Measurements from ENCODE around the gene TBRG1. TPM values are rescaled to one million over a fixed set of nuclear protein-coding genes. Genes with fewer than 3 reads are reported as not detected.

Gene TBRG1
- total RNA-seq, 4 donors from 2014 or later = 19.8 to 44.0 (median 30.3) TPM

- intact Hi-C loops (cut with DNase I; ENCODE audit: low total_unique reads) = loop anchor here (10.0 kb wide), 1 partner anchor 512 kb away; no protein-coding TSS in a partner anchor
- no peak overlapping the region for H3K27ac ChIP-seq
- H3K4me1 ChIP-seq = peaks cover 0 to 12% (median 6%) of the 10 kb centered on the region in 4 donors
- WGBS, 2 donors (ENCODE audit: low coverage in 1 of 2) = 36 to 53% methylated on average over 2 to 3 of the region's 3 CpGs
- TF ChIP-seq CTCF (IDR thresholded peaks at IDR 0.05) = peak; percentile 42 to 58 (median 53)
- TF ChIP-seq POLR2A (IDR thresholded peaks at IDR 0.05) = no peak
- peak; percentile 44 for DNase-seq
- no peak overlapping the region for H3K4me3 ChIP-seq
- in situ Hi-C loops (cut with MboI; ENCODE audit: low pct_ligation_motif_present in 1 of 4, low pct_unique_long_range_greater_than_20kb in 1 of 4, low sequenced_read_pairs in 3 of 4) = loop anchor here in 3 of 4 donors (5.0 to 25.0 kb wide), 3 partner anchors 169 to 524 kb away; no protein-coding TSS in a partner anchor
- H3K36me3 ChIP-seq = no peaks in the 10 kb centered on the region
- no peaks in the 10 kb centered on the region for H3K9me3 ChIP-seq
- H3K27me3 ChIP-seq = peaks cover 60% of the 10 kb centered on the region
Observed at GRCh38 chr11:124586238-124586860, 36.3 kb upstream of the TBRG1 start.

- intact Hi-C loops (cut with DNase I; ENCODE audit: low total_unique reads) = no loop called here
- 60 to 79% methylated on average over 1 to 2 of the region's 2 CpGs for WGBS, 2 donors (ENCODE audit: low coverage in 1 of 2)
- H3K4me3 ChIP-seq = no peak overlapping the region
Observed at GRCh38 chr11:124591430-124591829, 31.2 kb upstream of the TBRG1 start.

GRCh38 chr11:124592627-124593026 is 30.0 kb upstream of the TBRG1 start:
- WGBS, 2 donors (ENCODE audit: low coverage in 1 of 2) = 57 to 73% methylated on average over 3 to 6 of the region's 6 CpGs
- no peak for DNase-seq
- TF ChIP-seq POLR2AphosphoS5 (IDR thresholded peaks at IDR 0.05) (no peak), CTCF (IDR thresholded peaks at IDR 0.05) (no peak), EP300 (IDR thresholded peaks at IDR 0.05; ENCODE audit: low read depth) (no peak), POLR2A (IDR thresholded peaks at IDR 0.05) (no peak)
- Histone ChIP-seq H3K36me3 (no peaks in the 10 kb centered on the region), H3K27ac (no peak overlapping the region), H3K27me3 (peaks cover 43% of the 10 kb centered on the region), H3K4me3 (no peak overlapping the region), H3K9me3 (no peaks in the 10 kb centered on the region), H3K4me1 (no peaks in the 10 kb centered on the region)
- intact Hi-C loops (cut with DNase I; ENCODE audit: low total_unique reads) (no loop called here), in situ Hi-C loops (cut with MboI; ENCODE audit: low pct_ligation_motif_present in 1 of 4, low pct_unique_long_range_greater_than_20kb in 1 of 4, low sequenced_read_pairs in 3 of 4) (loop anchor here in 3 of 4 donors (25.0 kb wide), 1 partner anchor 530 kb away; no protein-coding TSS in a partner anchor)

More at GRCh38 chr11:124591430-124591829, 31.2 kb upstream of the TBRG1 start:
- Histone ChIP-seq H3K27ac (no peak overlapping the region), H3K36me3 (no peaks in the 10 kb centered on the region), H3K9me3 (no peaks in the 10 kb centered on the region), H3K27me3 (peaks cover 50% of the 10 kb centered on the region), H3K4me1 (no peaks in the 10 kb centered on the region)
- TF ChIP-seq POLR2A (IDR thresholded peaks at IDR 0.05) (no peak), EP300 (IDR thresholded peaks at IDR 0.05; ENCODE audit: low read depth) (no peak), CTCF (IDR thresholded peaks at IDR 0.05) (no peak), POLR2AphosphoS5 (IDR thresholded peaks at IDR 0.05) (no peak)
- no peak for DNase-seq
- in situ Hi-C loops (cut with MboI; ENCODE audit: low pct_ligation_motif_present in 1 of 4, low pct_unique_long_range_greater_than_20kb in 1 of 4, low sequenced_read_pairs in 3 of 4) = loop anchor here in 3 of 4 donors (25.0 kb wide), 1 partner anchor 529 kb away; no protein-coding TSS in a partner anchor

DNA sequence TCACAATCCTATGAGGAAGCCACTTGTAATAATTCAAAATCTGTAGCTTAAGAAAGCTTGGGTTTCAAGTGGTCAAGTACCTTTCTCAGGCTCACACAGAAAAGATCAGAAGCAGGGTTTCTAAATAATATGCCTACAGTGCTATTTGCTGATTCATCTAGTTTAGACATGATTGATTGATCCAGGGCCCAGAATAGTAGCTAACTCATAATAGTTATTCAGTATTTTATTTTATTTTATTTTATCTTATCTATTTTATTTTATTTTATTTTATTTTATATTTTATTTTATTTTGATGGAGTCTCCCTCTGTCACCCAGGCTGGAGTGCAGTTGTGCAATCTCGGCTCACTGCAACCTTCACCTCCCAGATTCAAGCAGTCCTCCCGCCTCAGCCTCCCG is 27.4 kb upstream of the TBRG1 start:
- in situ Hi-C loops (cut with MboI; ENCODE audit: low pct_ligation_motif_present in 1 of 4, low pct_unique_long_range_greater_than_20kb in 1 of 4, low sequenced_read_pairs in 3 of 4) = loop anchor here in 3 of 4 donors (25.0 kb wide), 1 partner anchor 533 kb away; no protein-coding TSS in a partner anchor
- peaks cover 35% of the 10 kb centered on the region for H3K27me3 ChIP-seq

More for the DNA sequence above, 27.4 kb upstream of the TBRG1 start:
- H3K9me3 ChIP-seq = no peaks in the 10 kb centered on the region
- H3K4me3 ChIP-seq = no peak overlapping the region
- H3K27ac ChIP-seq = no peak overlapping the region
- 86 to 92% methylated on average over 3 of the region's 3 CpGs for WGBS, 2 donors (ENCODE audit: low coverage in 1 of 2)
- H3K36me3 ChIP-seq = no peaks in the 10 kb centered on the region
- no peak for DNase-seq
- intact Hi-C loops (cut with DNase I; ENCODE audit: low total_unique reads) = no loop called here
- TF ChIP-seq CTCF (IDR thresholded peaks at IDR 0.05) (no peak), POLR2AphosphoS5 (IDR thresholded peaks at IDR 0.05) (no peak)
- H3K4me1 ChIP-seq = no peaks in the 10 kb centered on the region
